T-helper 17 cell (primary cell): ENCODE data around the gene DYNC1I1. TPM values are rescaled to one million over a fixed set of nuclear protein-coding genes. Genes with fewer than 3 reads are reported as not detected.

Experiments used
- ATAC-seq: fragments of 150-1000 bp; cut with Tn5 transposase; 2 replicates; pipeline ENCODE4 v1.10.0; 2021; ENCODE audit warnings: mild to moderate bottlenecking, moderate library complexity
- DNase-seq, 3 donors: peaks; one replicate each; pipeline versions ENCODE4 v3.0.0 to v3.0.0-alpha.2; 2020 to 2021
- H3K9me3 ChIP-seq: one replicate; pipeline ENCODE4 v1.7.0; 2013; ENCODE audit warnings: low read length, mild to moderate bottlenecking; ENCODE audit not compliant: control insufficient read depth, poor library complexity, severe bottlenecking
- H3K27ac Mint-ChIP-seq: one replicate; pipeline ENCODE4 v1.8.0; 2022; ENCODE audit warnings: mild to moderate bottlenecking, moderate library complexity, mixed read lengths
- H3K27me3 Mint-ChIP-seq: one replicate; pipeline ENCODE4 v1.8.0; 2022; ENCODE audit warnings: mixed read lengths
- H3K36me3 Mint-ChIP-seq: one replicate; pipeline ENCODE4 v1.8.0; 2022; ENCODE audit warnings: low read depth, mixed read lengths
- H3K4me1 Mint-ChIP-seq: one replicate; pipeline ENCODE4 v1.8.0; 2022; ENCODE audit warnings: mild to moderate bottlenecking, mixed read lengths
- H3K4me3 Mint-ChIP-seq: one replicate; pipeline ENCODE4 v1.8.0; 2022; ENCODE audit warnings: mild to moderate bottlenecking, moderate library complexity, mixed read lengths
- total RNA-seq, 4 donors: library from RNA in 2 of 4; stranded (reverse) in 2 of 4; gene quantifications; one replicate each; pipeline ENCODE4 v1.2.3 and lab custom pipeline; 2022 to 2026

DYNC1I1 gene
- total RNA-seq, 2 donors from 2014 or later, result 0.12 to 0.31 TPM

- Mint-ChIP-seq H3K27me3 (peaks cover 42% of the 10 kb centered on the region), H3K4me1 (peaks cover 2% of the 10 kb centered on the region), H3K36me3 (peaks cover 2% of the 10 kb centered on the region), H3K4me3 (no peak overlapping the region), H3K27ac (no peak overlapping the region)
- peaks cover 3% of the 10 kb centered on the region for H3K9me3 ChIP-seq
- ATAC-seq (no peak), DNase-seq (no peak)
These were observed 243.8 kb downstream of the DYNC1I1 start for GRCh38 chr7:96016056-96016586.

GRCh38 chr7:96016735-96017134 is 244.4 kb downstream of the DYNC1I1 start:
- Mint-ChIP-seq H3K4me3 (no peak overlapping the region), H3K27ac (no peak overlapping the region), H3K27me3 (peaks cover 42% of the 10 kb centered on the region), H3K36me3 (peaks cover 2% of the 10 kb centered on the region), H3K4me1 (peaks cover 2% of the 10 kb centered on the region)
- ATAC-seq (no peak), DNase-seq (no peak)
- H3K9me3 ChIP-seq, result peaks cover 4% of the 10 kb centered on the region

GRCh38 chr7:96017877-96018276 is 245.5 kb downstream of the DYNC1I1 start:
- Mint-ChIP-seq H3K4me1 (peaks cover 2% of the 10 kb centered on the region), H3K27ac (no peak overlapping the region), H3K36me3 (peaks cover 2% of the 10 kb centered on the region), H3K4me3 (no peak overlapping the region), H3K27me3 (peaks cover 48% of the 10 kb centered on the region)
- ATAC-seq (no peak), DNase-seq (no peak)
- H3K9me3 ChIP-seq, result peaks cover 4% of the 10 kb centered on the region

GRCh38 chr7:96021568-96021967 is 249.2 kb downstream of the DYNC1I1 start:
- Mint-ChIP-seq H3K27me3 (peaks cover 35% of the 10 kb centered on the region), H3K4me1 (peaks cover 2% of the 10 kb centered on the region), H3K4me3 (no peak overlapping the region), H3K36me3 (peaks cover 2% of the 10 kb centered on the region), H3K27ac (no peak overlapping the region)
- ATAC-seq (no peak), DNase-seq (no peak)
- H3K9me3 ChIP-seq, result peaks cover 4% of the 10 kb centered on the region

GRCh38 chr7:96023387-96023786 is 251.0 kb downstream of the DYNC1I1 start:
- Mint-ChIP-seq H3K27me3 (peaks cover 35% of the 10 kb centered on the region), H3K27ac (no peak overlapping the region), H3K4me3 (no peak overlapping the region), H3K36me3 (no peaks in the 10 kb centered on the region), H3K4me1 (no peaks in the 10 kb centered on the region)
- ATAC-seq, result no peak
- H3K9me3 ChIP-seq, result peaks cover 4% of the 10 kb centered on the region
- DNase-seq, result no peak

GRCh38 chr7:96026010-96026409 is 253.7 kb downstream of the DYNC1I1 start:
- peaks cover 36% of the 10 kb centered on the region for H3K27me3 Mint-ChIP-seq
- no peak overlapping the region for H3K27ac Mint-ChIP-seq
- H3K4me1 Mint-ChIP-seq, result no peaks in the 10 kb centered on the region
- no peak overlapping the region for H3K4me3 Mint-ChIP-seq
- ATAC-seq, result no peak
- peaks cover 2% of the 10 kb centered on the region for H3K9me3 ChIP-seq
- no peak for DNase-seq
- no peaks in the 10 kb centered on the region for H3K36me3 Mint-ChIP-seq

- H3K4me1 Mint-ChIP-seq, result no peaks in the 10 kb centered on the region
These were observed 254.3 kb downstream of the DYNC1I1 start for GRCh38 chr7:96026611-96027010.

GRCh38 chr7:96028729-96029128 is 256.4 kb downstream of the DYNC1I1 start:
- ATAC-seq (no peak), DNase-seq (no peak)
- Mint-ChIP-seq H3K36me3 (no peaks in the 10 kb centered on the region), H3K27ac (no peak overlapping the region), H3K4me3 (no peak overlapping the region), H3K27me3 (peaks cover 42% of the 10 kb centered on the region), H3K4me1 (no peaks in the 10 kb centered on the region)
- H3K9me3 ChIP-seq, result no peaks in the 10 kb centered on the region

More at GRCh38 chr7:96026611-96027010, 254.3 kb downstream of the DYNC1I1 start:
- Mint-ChIP-seq H3K36me3 (no peaks in the 10 kb centered on the region), H3K27me3 (peaks cover 39% of the 10 kb centered on the region), H3K4me3 (no peak overlapping the region), H3K27ac (no peak overlapping the region)
- ATAC-seq (no peak), DNase-seq (no peak)
- H3K9me3 ChIP-seq, result no peaks in the 10 kb centered on the region

- H3K4me3 Mint-ChIP-seq, result no peak overlapping the region
- DNase-seq (no peak), ATAC-seq (no peak)
- H3K27ac Mint-ChIP-seq, result no peak overlapping the region
- no peaks in the 10 kb centered on the region for H3K9me3 ChIP-seq
- H3K27me3 Mint-ChIP-seq, result peaks cover 43% of the 10 kb centered on the region
- H3K36me3 Mint-ChIP-seq, result peaks cover 2% of the 10 kb centered on the region
- H3K4me1 Mint-ChIP-seq, result no peaks in the 10 kb centered on the region
These were observed 260.8 kb downstream of the DYNC1I1 start for GRCh38 chr7:96033009-96033598.

GRCh38 chr7:96034940-96035727 is 262.8 kb downstream of the DYNC1I1 start:
- ATAC-seq (no peak), DNase-seq (no peak)
- H3K27ac Mint-ChIP-seq, result no peak overlapping the region
- H3K27me3 Mint-ChIP-seq, result peaks cover 45% of the 10 kb centered on the region
- no peaks in the 10 kb centered on the region for H3K4me1 Mint-ChIP-seq
- H3K9me3 ChIP-seq, result no peaks in the 10 kb centered on the region
- H3K4me3 Mint-ChIP-seq, result no peak overlapping the region
- H3K36me3 Mint-ChIP-seq, result peaks cover 2% of the 10 kb centered on the region

GRCh38 chr7:96040250-96040772 is 268.0 kb downstream of the DYNC1I1 start:
- no peak for ATAC-seq
- H3K27ac Mint-ChIP-seq, result no peak overlapping the region
- peaks cover 2% of the 10 kb centered on the region for H3K36me3 Mint-ChIP-seq

GRCh38 chr7:96041171-96041570 is 268.8 kb downstream of the DYNC1I1 start:
- no peaks in the 10 kb centered on the region for H3K4me1 Mint-ChIP-seq
- H3K36me3 Mint-ChIP-seq, result no peaks in the 10 kb centered on the region
- no peak overlapping the region for H3K4me3 Mint-ChIP-seq
- ATAC-seq (no peak), DNase-seq (no peak)
- H3K9me3 ChIP-seq, result no peaks in the 10 kb centered on the region
- H3K27ac Mint-ChIP-seq, result no peak overlapping the region
- peaks cover 30% of the 10 kb centered on the region for H3K27me3 Mint-ChIP-seq

More at GRCh38 chr7:96040250-96040772, 268.0 kb downstream of the DYNC1I1 start:
- H3K9me3 ChIP-seq, result no peaks in the 10 kb centered on the region
- no peaks in the 10 kb centered on the region for H3K4me1 Mint-ChIP-seq
- peaks cover 37% of the 10 kb centered on the region for H3K27me3 Mint-ChIP-seq
- no peak overlapping the region for H3K4me3 Mint-ChIP-seq
- DNase-seq, result no peak

GRCh38 chr7:96045181-96045580 is 272.8 kb downstream of the DYNC1I1 start:
- ATAC-seq, result no peak
- H3K4me3 Mint-ChIP-seq, result no peak overlapping the region

More at GRCh38 chr7:96045181-96045580, 272.8 kb downstream of the DYNC1I1 start:
- no peaks in the 10 kb centered on the region for H3K9me3 ChIP-seq
- no peaks in the 10 kb centered on the region for H3K36me3 Mint-ChIP-seq
- no peak for DNase-seq
- peaks cover 27% of the 10 kb centered on the region for H3K27me3 Mint-ChIP-seq
- no peaks in the 10 kb centered on the region for H3K4me1 Mint-ChIP-seq
- no peak overlapping the region for H3K27ac Mint-ChIP-seq
